Activated effector memory CD4-positive, alpha-beta T cell treated with Interleukin-2 at 50 U/mL for 16 hours (primary cell): Measurements from ENCODE around the gene ITGB5.
"Not testable (repeated sequence)": the region's sequence is repeated elsewhere in the genome, so short reads cannot be mapped to it uniquely, and the experiment has no call there.

Source experiments
- DNase-seq: peaks from one replicate; pipeline ENCODE4 v3.0.0-alpha.2; 2020

ITGB5 gene

DNA sequence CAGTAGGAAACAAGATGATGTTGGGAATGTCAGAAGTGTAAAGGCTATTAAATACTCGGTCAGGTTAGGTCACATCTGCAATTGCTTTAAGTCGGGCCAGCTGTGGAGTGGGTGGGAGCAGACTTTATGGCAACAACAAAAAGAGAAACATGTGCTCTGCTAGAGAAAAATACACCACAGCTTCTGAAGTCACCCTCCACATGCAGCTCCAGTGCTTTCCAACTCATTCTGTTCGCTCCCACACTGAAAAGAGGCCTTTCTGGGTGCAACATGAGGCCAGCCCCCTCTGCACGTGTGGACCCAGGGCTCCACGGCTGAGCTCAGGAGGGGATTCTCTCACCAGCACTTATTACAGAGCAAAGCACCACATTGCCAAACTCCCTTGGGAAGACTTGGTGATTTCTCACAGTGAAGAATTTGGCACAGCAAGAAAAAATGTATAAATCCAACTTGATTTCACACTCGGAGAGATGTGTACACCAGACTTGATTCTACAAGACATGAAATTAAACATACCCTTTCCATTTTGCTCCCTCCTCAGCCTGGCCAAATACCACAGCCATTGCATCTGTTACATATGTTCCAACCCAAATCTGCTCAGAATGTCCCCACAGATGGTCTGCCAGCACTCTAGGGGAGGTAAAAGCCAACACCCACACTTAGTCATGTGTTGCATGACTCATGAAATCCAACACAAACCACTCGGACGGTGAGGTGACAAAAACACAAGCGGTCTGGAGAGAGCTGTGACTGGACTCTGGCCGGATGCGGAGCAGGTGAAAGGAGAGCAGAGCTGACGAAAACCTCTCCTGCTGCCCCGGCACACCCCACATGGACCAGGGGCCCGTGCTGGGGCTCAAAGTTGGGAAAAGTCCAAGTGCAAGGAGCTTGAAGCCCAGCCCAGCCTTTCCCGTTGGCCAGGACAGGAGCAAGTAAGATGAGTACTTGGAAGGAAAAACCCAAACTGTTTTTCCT lies 74.6 kb downstream of the ITGB5 start:
- DNase-seq, result no peak

GRCh38 chr3:124811436-124811835 lies 75.7 kb downstream of the ITGB5 start:
- DNase-seq, result no peak

GRCh38 chr3:124810970-124811369 lies 76.2 kb downstream of the ITGB5 start:
- DNase-seq, result no peak

DNA sequence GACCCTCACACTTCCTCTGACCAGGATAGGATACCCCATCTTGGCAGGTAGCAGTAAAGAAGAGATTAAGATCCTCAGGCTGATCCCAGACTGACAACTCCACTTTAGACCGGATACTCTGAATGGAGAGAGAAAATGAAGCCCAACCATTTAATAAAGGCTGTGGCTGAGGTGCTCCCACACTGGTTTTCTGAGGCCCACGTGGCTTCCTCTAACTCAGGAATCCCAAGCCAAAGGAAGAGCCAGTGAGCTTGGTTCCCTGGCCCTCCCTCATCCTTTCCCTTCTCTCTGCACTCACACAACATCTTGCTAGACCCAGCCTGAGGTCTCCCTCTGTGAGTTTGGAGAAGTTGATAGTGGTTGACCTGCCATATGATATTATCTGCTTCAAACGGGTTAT lies 78.1 kb downstream of the ITGB5 start:
- no peak for DNase-seq

GRCh38 chr3:124805671-124806070 lies 81.5 kb downstream of the ITGB5 start:
- no peak for DNase-seq

DNA sequence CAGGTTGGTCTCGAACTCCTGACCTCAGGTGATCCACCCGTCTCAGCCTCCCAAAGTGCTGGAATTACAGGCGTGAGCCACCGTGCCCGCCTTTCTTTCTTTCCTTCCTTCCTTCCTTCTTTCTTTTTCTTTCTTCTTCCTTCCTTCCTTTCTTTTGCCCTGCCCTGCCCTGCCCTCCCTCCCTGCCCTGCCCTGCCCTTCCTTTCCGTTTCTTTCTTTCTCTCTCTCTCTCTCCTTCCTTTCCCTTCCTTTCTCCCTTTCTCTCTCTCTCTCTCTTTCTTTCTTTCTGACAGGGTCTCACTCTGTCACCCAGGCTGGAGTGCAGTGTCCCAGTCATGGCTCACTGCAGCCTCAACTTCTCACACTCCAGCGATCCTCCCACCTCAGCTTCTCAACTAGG lies 82.3 kb downstream of the ITGB5 start:
- DNase-seq, result no peak

DNA sequence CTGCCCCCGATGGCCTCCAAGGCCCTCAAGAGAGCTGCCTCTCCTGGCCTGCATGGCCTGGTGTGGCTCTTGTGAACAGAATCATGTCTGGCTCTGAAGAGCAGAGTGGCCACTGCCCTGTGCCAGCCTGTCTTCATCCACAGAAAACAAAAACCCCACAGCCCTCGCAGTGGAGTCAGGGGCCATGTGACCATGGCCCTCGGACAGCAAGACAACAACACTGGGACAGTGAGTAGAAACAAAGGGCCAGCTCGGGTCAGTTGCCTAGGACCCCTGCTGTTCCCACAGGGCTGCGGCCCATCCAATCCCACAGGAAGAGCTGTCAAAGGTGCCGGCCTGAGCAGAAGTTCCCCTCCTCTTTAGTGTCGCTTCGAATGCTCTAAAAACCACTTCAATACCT lies 84.5 kb downstream of the ITGB5 start:
- DNase-seq, result no peak

GRCh38 chr3:124802061-124802698 lies 85.0 kb downstream of the ITGB5 start:
- no peak for DNase-seq

GRCh38 chr3:124800511-124801258 lies 86.5 kb downstream of the ITGB5 start:
- DNase-seq, result no peak

DNA sequence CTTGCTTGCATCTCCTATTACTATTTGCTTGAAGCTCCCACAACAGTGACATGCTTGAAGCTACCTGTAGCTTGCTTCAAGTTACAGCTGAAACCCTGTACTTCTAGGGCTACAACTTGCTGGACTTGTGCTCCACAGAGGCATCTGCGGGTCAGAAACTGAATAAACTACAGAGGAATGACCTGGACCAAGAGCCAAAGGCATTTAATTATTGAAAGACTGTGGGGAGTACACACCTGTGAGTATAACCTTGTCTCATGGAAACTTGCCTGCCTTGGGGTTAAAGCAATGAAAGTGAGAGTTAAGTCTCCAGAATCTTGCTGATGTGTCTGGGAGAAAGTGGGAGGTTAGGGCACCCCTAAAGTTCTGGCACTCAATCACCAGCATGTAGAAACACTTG lies 87.1 kb downstream of the ITGB5 start:
- DNase-seq, result no peak

DNA sequence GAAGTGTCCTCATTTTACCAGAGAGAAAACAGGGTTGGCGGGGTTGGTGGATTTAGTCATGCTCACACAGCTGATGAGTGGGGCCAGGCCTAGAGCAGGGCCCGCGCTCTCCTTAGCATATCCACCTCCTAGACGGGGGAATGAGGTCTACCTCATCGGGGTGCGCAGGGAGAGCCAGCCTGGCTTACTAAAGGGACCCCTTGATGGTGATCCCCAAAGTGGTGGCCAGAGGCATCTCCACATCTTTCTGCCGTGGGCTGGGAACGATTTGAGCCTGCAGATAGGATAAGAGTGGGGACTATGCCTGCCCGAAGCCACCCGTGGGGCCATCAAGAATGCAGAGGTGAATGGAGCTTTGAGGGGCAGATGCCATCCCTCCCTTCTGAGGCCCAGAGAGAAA lies 87.5 kb downstream of the ITGB5 start:
- no peak for DNase-seq

DNA sequence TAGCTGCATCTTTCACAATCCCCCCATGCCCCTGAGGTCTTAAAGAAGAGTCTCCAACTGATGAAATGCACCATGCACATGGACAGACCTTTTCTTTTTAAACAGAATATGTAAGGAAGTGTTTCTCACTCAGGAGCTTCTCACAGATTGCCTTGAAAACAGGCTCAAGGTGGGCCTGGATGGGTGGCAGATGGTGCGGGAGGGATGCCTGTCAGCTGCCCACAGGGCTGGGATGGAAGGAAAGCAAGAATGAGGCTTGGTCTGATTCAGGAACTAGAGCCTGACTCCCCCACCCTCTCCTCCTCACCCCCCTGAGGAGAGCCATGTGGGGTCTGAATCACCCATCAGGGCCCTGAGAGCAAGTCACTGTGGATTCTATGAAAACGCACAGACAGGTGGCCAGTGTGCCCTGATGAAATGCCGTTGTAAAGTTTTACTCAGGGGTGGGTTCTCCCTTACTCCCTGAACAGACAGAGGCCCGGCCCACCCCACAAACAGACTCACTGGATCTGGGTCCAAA lies 89.7 kb downstream of the ITGB5 start:
- DNase-seq, result no peak

DNA sequence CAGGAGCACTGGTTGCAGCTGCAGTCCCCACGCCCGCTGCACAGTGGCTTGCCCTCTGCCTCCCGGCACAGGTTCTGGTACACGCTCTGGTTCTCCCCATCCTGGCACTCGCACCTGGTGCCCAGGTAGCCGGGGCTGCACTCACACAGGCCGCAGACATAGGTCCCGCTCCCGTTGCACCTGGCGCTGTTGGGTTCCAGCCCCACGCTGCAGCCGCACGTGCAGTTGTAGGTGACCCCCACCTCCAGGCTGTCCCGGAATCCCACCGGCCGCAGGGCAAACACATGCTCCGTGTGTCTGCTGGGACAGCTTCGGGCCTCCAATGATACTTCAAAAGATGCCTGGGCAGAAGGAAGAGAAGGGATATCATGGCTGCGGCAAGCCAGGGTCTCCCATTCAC lies 90.7 kb downstream of the ITGB5 start:
- no peak for DNase-seq

GRCh38 chr3:124793054-124793739 lies 94.0 kb downstream of the ITGB5 start:
- DNase-seq, result no peak

GRCh38 chr3:124792341-124793040 lies 94.7 kb downstream of the ITGB5 start:
- no peak for DNase-seq

DNA sequence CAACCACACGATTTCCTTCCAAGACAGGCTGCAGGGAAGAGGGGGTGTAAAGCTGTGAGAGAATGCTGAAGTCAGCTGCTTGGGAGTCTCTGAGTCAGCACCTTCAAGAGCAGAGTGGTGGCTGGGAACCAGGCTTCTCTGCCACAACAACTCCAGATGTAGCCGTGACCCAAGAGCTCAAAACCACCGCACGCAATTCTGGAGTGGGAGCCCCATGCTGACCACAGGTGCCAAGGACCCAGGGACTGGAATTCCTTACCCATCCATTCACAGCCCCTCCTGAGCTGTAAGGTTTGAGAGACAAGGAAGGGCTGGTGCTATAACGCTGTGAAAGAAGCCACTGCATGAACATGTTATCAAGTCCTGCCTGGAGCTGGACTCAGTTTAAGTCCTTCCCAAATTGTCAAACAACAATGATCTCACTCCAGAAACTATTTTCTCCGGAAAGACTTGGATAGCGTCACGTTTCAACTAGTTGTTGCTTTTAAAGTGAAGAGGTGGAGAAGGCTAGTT lies 95.5 kb downstream of the ITGB5 start:
- DNase-seq, result no peak

DNA sequence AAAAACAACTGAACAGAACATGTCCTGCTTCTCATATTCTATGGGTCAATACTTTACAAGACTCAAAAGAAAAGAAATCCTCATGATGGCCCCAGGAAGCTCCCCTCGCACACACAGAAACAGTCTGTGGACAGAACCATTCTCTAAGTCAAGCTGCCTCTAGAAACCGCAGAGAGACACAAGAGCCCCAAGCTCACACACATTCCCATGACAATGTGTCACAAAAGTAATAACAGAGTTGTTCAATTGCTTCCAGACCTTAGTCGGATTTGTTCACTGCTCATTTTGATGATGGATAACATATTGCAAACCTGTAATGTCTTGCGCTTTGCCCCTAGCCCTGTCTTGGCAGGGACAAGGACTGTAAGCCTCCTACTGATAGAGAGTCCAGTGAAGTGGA lies 96.0 kb downstream of the ITGB5 start:
- DNase-seq, result no peak

GRCh38 chr3:124789103-124789502 lies 98.1 kb downstream of the ITGB5 start:
- not testable (repeated sequence) for DNase-seq

DNA sequence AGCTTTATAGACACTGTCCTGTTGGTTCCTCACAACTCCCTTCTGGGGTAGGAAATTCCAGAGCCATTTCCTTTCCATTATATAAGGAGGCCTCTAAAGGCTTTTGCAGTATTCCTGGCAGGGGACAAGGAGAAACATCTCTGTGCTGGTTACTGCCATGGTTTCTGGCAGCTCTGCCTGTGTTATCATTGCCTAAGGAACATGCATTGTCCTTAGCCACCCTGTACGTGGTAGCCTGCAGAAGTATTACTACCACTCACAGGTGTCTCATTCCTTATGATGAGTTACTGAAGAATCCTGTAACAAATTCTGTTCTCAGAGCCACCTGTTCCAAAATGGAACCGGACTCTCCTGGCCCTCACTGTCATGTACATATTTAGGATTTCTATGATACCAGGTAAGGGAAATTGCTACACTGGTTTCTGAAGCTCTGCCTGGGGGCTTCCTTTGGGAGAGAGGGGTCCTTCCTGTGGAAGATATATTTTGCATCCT lies 98.9 kb downstream of the ITGB5 start:
- DNase-seq, result no peak

DNA sequence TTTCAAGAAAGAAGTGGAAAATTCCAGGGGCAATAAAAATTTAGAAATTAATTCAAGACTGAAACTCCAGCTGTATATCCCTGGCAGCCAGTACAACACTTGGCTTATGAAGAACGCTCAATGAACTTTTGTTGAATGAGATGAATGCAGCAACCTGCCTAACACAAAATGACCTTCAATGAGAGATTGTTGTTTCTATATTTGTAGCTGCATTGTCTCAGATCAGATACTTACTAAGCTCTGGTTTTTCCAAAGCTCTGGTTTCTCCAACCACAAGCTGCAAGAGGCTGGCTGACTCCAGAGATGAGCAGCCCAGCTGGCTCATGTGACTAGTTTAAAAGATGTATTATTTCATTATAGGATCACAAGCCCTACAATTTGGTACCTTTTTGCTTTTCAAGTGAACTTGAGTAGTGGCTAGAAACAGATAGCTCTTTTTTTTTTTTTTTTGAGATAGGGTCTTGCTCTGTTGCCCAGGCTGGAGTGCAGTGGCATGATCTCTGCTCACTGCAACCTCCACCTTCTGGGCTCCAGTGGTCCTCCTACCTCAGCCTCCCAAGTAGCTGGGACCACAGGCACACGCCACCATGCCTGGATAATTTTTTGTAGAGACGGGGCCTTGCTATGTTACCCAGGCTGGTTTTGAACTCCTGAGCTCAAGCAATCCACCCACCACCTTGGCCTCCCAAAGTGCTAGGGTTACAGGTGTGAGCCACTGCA lies 99.5 kb downstream of the ITGB5 start:
- no peak for DNase-seq
